PC-9 (cell line): ENCODE data around the gene RPL38.

Experiments used
- CTCF ChIP-seq: fragments of 200-600 bp; sonication (generic); conservative IDR thresholded peaks from 2 replicates; pipeline ENCODE4 v1.6.1; 2017; ENCODE audit warnings: mixed run types, antibody characterized with exemption, mild to moderate bottlenecking, moderate library complexity
- EZH2 ChIP-seq: fragments of 200-600 bp; sonication (generic); IDR thresholded peaks from 2 replicates; pipeline ENCODE4 v1.8.0; 2017; ENCODE audit warnings: antibody characterized with exemption, low read depth

GRCh38 chr17:74220219-74220618, 16.7 kb downstream of the RPL38 start:
- TF ChIP-seq CTCF, result no peak
- TF ChIP-seq EZH2, result no peak
